COR-L47 (cell line): ENCODE data around the gene RPL5.
A peak's percentile ranks its signal among the peaks of the same experiment; 100 is the strongest.

ENCODE experiments used
- DNase-seq: peaks from one replicate; lab custom pipeline; 2025; lab: John Stamatoyannopoulos, UW

Gene RPL5

GRCh38 chr1:92855236-92855635 lies 23.4 kb downstream of the RPL5 start:
- no peak for DNase-seq

GRCh38 chr1:92857817-92858216 lies 26.0 kb downstream of the RPL5 start:
- DNase-seq = no peak

- DNase-seq = peak; percentile 85
Observed at GRCh38 chr1:92858564-92859399, 26.9 kb downstream of the RPL5 start.

- no peak for DNase-seq
Observed at GRCh38 chr1:92859400-92860039, 27.7 kb downstream of the RPL5 start.

- no peak for DNase-seq
Observed at GRCh38 chr1:92862605-92863004, 30.8 kb downstream of the RPL5 start.

- no peak for DNase-seq
Observed at GRCh38 chr1:92864131-92864530, 32.3 kb downstream of the RPL5 start.

- no peak for DNase-seq
Observed at GRCh38 chr1:92870591-92870990, 38.8 kb downstream of the RPL5 start.

GRCh38 chr1:92872719-92873118 lies 40.9 kb downstream of the RPL5 start:
- peak; percentile 4 for DNase-seq

GRCh38 chr1:92874987-92875386 lies 43.1 kb downstream of the RPL5 start:
- DNase-seq = no peak

- no peak for DNase-seq
Observed at GRCh38 chr1:92876351-92876750, 44.5 kb downstream of the RPL5 start.

GRCh38 chr1:92877081-92877711 lies 45.4 kb downstream of the RPL5 start:
- DNase-seq = no peak

- DNase-seq = peak; percentile 60
Observed at GRCh38 chr1:92877792-92878191, 46.0 kb downstream of the RPL5 start.

- no peak for DNase-seq
Observed at GRCh38 chr1:92879316-92879968, 47.6 kb downstream of the RPL5 start.

- DNase-seq = no peak
Observed at GRCh38 chr1:92881391-92881790, 49.6 kb downstream of the RPL5 start.

GRCh38 chr1:92882819-92883218 lies 51.0 kb downstream of the RPL5 start:
- DNase-seq = no peak

GRCh38 chr1:92883297-92883696 lies 51.5 kb downstream of the RPL5 start:
- no peak for DNase-seq

- no peak for DNase-seq
Observed at GRCh38 chr1:92884195-92884594, 52.4 kb downstream of the RPL5 start.

- DNase-seq = peak; percentile 59
Observed at GRCh38 chr1:92886886-92887419, 55.1 kb downstream of the RPL5 start.

GRCh38 chr1:92887465-92887864 lies 55.6 kb downstream of the RPL5 start:
- no peak for DNase-seq
